Measurements from ENCODE around the gene PRSS2.
"Not testable (repeated sequence)": the region's sequence is repeated elsewhere in the genome, so short reads cannot be mapped to it uniquely, and the experiment has no call there.

Gene PRSS2

DNA sequence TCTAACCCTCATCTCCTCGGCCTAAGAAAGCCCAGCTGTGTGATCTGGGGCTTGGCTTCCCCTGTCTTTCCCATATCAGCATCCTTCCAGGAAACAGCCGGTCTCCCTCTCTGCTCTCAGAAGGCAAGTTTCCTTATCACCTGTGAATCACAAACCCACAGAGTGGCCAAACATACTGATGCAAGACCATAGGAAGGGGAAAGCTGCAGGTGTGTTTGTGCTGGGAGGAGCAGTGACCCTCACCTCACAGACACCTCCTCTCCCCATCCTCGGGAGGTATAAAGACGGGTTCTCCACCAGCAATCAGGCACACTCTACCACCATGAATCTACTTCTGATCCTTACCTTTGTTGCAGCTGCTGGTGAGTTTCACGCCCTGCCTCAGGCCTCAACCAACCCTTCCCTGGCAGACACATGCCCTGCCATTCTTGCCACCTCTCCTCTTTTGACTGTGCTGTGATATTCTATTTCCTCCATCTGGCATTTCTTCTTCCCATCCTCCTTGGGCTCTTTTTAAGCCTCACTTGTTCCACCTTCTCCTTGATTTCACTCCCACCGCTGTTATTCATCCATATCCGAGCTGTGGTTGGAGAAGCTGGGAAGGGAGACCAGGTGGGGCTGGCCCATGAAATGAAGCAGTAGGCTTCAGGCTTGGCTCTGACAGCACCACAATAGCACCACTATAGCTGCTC lies at the start of gene PRSS2:
Gene PRSS2, plus strand, starts transcription at position 310 of the 692 bp plus-strand sequence. Its CDS starts 13 bp downstream, at position 323.
- DNase-seq (ENCODE audit: low read depth), result no peak

- DNase-seq (ENCODE audit: low read depth), result no peak
Measured at GRCh38 chr7:142720986-142721385, 49.8 kb upstream of the PRSS2 start.

DNA sequence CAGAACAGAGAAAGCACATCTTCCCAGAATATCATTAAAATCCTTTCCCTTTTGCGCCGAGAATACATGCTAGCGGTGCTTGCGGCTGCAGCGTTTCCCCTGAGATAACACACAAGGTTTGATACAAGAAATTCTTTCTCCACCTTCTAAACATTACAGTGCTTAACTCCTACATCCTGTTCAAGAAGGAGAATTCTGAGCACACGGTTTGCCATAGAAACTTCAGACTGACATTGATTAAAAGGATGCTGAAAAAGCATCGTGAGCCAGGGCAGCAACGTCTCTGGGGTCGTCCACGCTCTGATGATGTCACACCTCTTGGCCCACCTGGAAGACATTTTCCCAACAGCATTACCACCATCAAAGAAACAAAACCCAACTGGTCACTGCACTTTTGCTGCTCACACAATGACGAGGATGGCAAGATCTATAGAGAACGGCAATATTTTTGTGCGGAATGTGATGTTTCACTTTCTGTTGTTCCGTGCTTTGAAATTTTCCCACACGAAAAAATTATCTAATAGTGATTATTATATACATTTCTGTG lies 48.4 kb upstream of the PRSS2 start:
- DNase-seq (ENCODE audit: low read depth), result no peak

- DNase-seq (ENCODE audit: low read depth), result no peak
Measured at GRCh38 chr7:142733271-142733670, 37.5 kb upstream of the PRSS2 start.

DNA sequence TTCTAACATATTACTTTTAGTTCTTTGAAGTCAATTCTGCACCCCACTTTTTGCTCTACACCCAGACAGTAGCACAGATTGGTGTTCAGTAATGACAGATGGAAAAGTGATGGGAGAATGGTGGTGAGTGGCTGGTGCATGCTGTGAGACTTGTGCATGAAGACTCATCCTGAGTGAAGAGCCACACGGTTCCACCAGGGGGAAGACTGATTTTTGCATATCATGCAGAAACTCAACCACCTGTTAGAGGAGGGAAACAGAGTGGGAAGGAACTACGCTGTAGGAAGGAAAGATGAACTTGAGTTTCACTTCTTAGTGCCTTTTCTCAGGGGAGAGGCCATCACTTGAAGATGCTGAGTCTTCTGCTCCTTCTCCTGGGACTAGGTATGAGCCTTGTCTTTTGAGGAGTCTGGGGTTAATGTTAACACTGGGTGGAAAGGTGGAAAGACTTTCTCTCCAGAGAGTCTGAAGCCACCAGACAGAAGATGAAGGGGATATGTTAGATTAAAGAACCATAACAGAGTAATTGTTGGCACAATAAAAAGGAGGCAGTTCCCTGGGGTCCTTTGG lies 30.8 kb upstream of the PRSS2 start:
- no peak for DNase-seq (ENCODE audit: low read depth)

- no peak for DNase-seq (ENCODE audit: low read depth)
Measured at GRCh38 chr7:142740786-142741185, 30.0 kb upstream of the PRSS2 start.

- DNase-seq (ENCODE audit: low read depth), result not testable (repeated sequence)
Measured at GRCh38 chr7:142741932-142742331, 28.8 kb upstream of the PRSS2 start.

- no peak for DNase-seq (ENCODE audit: low read depth)
Measured at GRCh38 chr7:142745091-142745635, 25.6 kb upstream of the PRSS2 start.

DNA sequence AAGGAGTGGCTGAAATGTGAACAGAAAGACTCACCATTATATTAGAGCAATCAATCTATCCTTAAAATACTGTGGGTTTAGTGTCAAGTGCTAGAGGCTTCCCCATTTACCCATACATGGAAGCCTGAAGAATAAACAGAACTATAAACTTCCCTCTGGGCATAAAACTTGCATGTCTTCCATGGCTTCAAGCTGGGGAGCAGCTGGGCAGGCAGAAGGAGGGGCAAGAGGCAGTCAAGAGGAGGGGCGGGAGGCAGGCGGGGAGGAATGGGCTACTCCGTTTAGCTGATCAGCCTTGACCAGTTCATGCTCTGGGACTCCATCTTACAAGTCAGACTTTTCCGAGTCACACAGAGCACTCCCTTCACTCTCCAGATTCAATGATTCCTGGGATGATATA lies 25.0 kb upstream of the PRSS2 start:
- DNase-seq (ENCODE audit: low read depth), result no peak

GRCh38 chr7:142746264-142746663 lies 24.5 kb upstream of the PRSS2 start:
- DNase-seq (ENCODE audit: low read depth), result no peak

GRCh38 chr7:142748410-142748809 lies 22.4 kb upstream of the PRSS2 start:
- DNase-seq (ENCODE audit: low read depth), result not testable (repeated sequence)

DNA sequence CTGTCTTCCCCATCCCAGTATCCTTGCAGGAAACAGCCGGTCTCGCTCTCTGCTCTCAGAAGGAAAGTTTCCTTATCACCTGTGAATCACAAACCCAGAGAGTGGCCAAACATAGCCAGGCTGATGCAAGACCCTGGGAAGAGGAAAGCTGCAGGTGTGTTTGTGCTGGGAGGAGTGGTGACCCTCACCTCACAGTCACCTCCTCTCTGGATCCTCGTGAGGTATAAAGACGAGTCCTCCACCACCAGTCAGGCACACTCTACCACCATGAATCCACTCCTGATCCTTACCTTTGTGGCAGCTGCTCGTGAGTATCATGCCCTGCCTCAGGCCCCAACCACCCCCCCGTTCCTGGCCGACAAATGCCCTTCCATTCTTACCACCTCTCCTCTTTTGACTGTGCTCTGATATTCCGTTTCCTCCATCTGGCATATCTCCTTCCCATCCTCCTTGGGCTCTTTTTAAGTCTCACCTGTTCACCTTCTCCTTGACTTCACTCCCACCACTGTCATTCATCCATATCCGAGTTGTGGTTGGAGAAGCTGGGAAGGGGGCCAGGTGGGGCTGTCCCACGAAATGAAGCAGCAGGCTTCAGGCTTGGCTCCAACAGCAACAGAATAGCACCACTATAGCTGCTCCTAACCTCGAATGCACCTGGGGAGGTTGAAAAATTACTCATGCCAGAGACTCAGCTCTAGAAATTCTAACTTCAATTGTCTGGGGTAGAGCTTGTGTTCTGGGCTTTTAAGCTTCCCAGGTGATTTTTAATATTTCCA lies 21.4 kb upstream of the PRSS2 start, which contains the start of gene PRSS1:
Gene PRSS1, plus strand, starts transcription at position 255 of the 776 bp plus-strand sequence. Its CDS starts 13 bp downstream, at position 268.
- no peak for DNase-seq (ENCODE audit: low read depth)

GRCh38 chr7:142750321-142750938 lies 20.3 kb upstream of the PRSS2 start:
- no peak for DNase-seq (ENCODE audit: low read depth)

GRCh38 chr7:142751526-142752175 lies 19.1 kb upstream of the PRSS2 start:
- not testable (repeated sequence) for DNase-seq (ENCODE audit: low read depth)

DNA sequence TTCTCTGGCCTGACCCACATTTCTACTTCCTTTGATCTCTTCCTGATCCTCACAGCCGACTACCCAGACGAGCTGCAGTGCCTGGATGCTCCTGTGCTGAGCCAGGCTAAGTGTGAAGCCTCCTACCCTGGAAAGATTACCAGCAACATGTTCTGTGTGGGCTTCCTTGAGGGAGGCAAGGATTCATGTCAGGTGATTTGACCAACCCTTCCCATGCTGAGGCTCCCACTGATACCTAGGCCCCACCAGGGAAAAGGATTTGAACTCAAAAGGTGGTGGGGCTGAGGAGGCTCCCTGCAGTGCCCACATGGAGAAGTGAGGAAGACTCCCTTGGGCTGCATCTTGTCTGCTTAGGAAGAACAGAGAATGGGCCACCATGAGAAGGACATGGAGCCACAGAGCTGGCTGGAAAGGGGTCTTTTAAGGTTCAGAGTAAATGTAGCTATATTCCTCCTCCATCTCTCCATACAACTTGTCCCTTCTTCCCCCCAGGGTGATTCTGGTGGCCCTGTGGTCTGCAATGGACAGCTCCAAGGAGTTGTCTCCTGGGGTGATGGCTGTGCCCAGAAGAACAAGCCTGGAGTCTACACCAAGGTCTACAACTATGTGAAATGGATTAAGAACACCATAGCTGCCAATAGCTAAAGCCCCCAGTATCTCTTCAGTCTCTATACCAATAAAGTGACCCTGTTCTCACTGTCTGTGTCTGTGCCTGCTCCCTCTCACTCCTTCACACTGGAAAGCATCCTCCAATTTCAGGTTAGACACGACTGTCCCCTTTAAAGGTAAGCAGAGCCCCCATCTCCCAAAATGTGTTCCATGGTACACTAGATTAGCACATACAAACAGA lies 18.2 kb upstream of the PRSS2 start:
- DNase-seq (ENCODE audit: low read depth), result no peak

DNA sequence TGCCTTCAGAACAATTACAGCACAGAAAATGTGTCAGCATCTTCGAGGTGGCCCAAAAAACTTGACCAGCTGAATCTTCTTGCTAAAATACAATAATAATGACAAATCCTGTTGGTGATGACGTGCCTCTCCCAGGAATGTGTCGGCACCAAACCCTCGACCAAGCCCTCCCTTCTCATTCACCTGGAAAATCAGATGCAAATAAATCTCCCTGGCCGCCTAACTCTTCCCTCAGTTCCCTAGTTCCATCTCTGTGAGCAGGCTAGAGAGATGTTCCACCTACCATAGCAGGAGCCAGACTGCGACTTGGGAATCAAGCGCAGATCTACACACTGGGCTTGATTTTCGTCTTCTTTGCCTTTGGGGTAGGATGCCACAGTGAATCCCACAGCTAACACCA lies 17.4 kb upstream of the PRSS2 start:
- no peak for DNase-seq (ENCODE audit: low read depth)

DNA sequence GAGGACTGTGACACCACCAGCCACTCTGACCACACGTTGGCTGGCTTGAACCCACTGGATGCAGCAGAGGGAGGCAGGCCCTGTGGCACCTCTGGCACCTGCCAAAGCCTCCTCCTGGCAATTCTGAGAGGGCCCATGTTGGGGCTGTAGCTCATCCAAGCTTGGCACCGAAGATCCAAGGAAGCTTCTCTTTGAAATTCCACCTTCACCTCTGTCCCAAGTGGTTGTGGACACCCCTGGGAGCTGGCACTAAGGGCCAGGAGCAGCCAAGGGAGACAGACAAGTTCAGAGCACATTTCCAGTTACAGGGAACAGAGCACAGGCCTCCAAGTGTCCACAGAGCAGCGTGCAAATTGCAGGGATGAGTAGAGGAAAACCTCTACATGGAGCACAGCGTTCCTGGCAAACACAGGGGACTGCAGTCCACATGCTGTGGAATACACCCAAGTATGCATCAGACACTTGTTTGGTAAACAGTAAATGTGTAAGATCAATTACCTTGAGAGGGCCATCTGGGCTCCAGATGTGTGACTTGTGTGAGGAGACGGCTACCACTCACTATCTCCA lies 16.8 kb upstream of the PRSS2 start:
- not testable (repeated sequence) for DNase-seq (ENCODE audit: low read depth)

GRCh38 chr7:142754681-142755575 lies 15.8 kb upstream of the PRSS2 start:
- no peak for DNase-seq (ENCODE audit: low read depth)

GRCh38 chr7:142758312-142758711 lies 12.5 kb upstream of the PRSS2 start:
- DNase-seq (ENCODE audit: low read depth), result not testable (repeated sequence)
